ENCODE data around the gene GHRH. TPM values are rescaled to one million over a fixed set of nuclear protein-coding genes. Genes with fewer than 3 reads are reported as not detected.

GHRH gene
- total and polyA plus RNA-seq, 2 donors (not counting 1 experiment from before 2014, with no cell fraction given), result not detected

GRCh38 chr20:37274851-37275524 lies 13.4 kb upstream of the GHRH start:
- no peak for TF ChIP-seq CTCF (IDR thresholded peaks at IDR 0.05)
- no peak for TF ChIP-seq EZH2 (IDR thresholded peaks at IDR 0.05; ENCODE audit: borderline replicate concordance, insufficient read depth, low read depth, low read length, poor library complexity, severe bottlenecking)
- Histone ChIP-seq H3K9me3 (ENCODE audit: control extremely low read depth in 1 of 3, control insufficient read depth in 2 of 3, insufficient read depth in 1 of 3, low read length in 2 of 3) (no peaks in the 10 kb centered on the region), H3K4me3 (ENCODE audit: control extremely low read depth in 1 of 5, extremely low read depth in 1 of 5, insufficient read depth in 1 of 5, low read depth in 2 of 5, low read length in 4 of 5) (no peak overlapping the region), H3K4me2 (replicated peaks; ENCODE audit: low read depth, low read length, poor library complexity, severe bottlenecking) (peak overlapping the region; percentile 53), H3K9ac (ENCODE audit: low read length) (no peak overlapping the region), H3K27me3 (replicated peaks in 1 of 4; ENCODE audit: control extremely low read depth in 1 of 4, control insufficient read depth in 3 of 4, insufficient read depth in 4 of 4, low read length in 3 of 4) (no peaks in the 10 kb centered on the region), H4K20me1 (ENCODE audit: control insufficient read depth, insufficient read depth, low read length, poor library complexity, severe bottlenecking) (no peaks in the 10 kb centered on the region), H3K79me2 (ENCODE audit: control insufficient read depth, insufficient read depth, low read length) (no peaks in the 10 kb centered on the region), H3K36me3 (replicated peaks in 1 of 2; ENCODE audit: control extremely low read depth in 1 of 2, control insufficient read depth in 1 of 2, extremely low read depth in 1 of 2, insufficient read depth in 2 of 2, low read length in 1 of 2) (no peaks in the 10 kb centered on the region), H3K27ac (ENCODE audit: low read length in 2 of 2) (peak overlapping the region; percentile 60 to 65), H3K4me1 (ENCODE audit: control insufficient read depth in 2 of 2, insufficient read depth in 2 of 2, low read length in 2 of 2) (peaks cover 58 to 61% of the 10 kb centered on the region in 2 donors), H2AFZ (ENCODE audit: insufficient read depth, low read depth, low read length, poor library complexity, severe bottlenecking) (no peak overlapping the region)
- intact Hi-C loops (cut with micrococcal nuclease), result loop anchor here (5.0 kb wide), 1 partner anchor 42 kb away; no protein-coding TSS in a partner anchor
- peaks cover 51% of the 10 kb centered on the region for H3K4me1 Mint-ChIP-seq
- CTCF ChIA-PET, result interaction anchor here (1.5 to 3.5 kb wide), 4 partner anchors 9 to 259 kb away, joined by 6 to 36 read pairs (median 16); no protein-coding TSS in a partner anchor
- ATAC-seq (ENCODE audit: low read depth), result peak; percentile 52
- POLR2A ChIA-PET, result interaction anchor here (1.0 kb wide), 1 partner anchor 253 kb away, joined by 3 read pairs; the partner anchor contains the start of gene BLCAP
- 100% methylated on average over 1 of the region's 5 CpGs for WGBS (ENCODE audit: insufficient coverage)
- H3K27ac Mint-ChIP-seq, result peak overlapping the region; percentile 84
- DNase-seq, result peak; percentile 66
- peak overlapping the region; percentile 35 for H3K4me3 Mint-ChIP-seq
- H3K27me3 Mint-ChIP-seq, result no peaks in the 10 kb centered on the region
- no peaks in the 10 kb centered on the region for H3K9me3 Mint-ChIP-seq (ENCODE audit: insufficient read depth)

GRCh38 chr20:37273988-37274387 lies 12.4 kb upstream of the GHRH start:
- Histone ChIP-seq H3K9me3 (ENCODE audit: control extremely low read depth in 1 of 3, control insufficient read depth in 2 of 3, insufficient read depth in 1 of 3, low read length in 2 of 3) (no peaks in the 10 kb centered on the region), H3K79me2 (ENCODE audit: control insufficient read depth, insufficient read depth, low read length) (no peaks in the 10 kb centered on the region), H4K20me1 (ENCODE audit: control insufficient read depth, insufficient read depth, low read length, poor library complexity, severe bottlenecking) (no peaks in the 10 kb centered on the region), H3K4me2 (replicated peaks; ENCODE audit: low read depth, low read length, poor library complexity, severe bottlenecking) (no peak overlapping the region), H3K27me3 (replicated peaks in 1 of 4; ENCODE audit: control extremely low read depth in 1 of 4, control insufficient read depth in 3 of 4, insufficient read depth in 4 of 4, low read length in 3 of 4) (no peaks in the 10 kb centered on the region), H2AFZ (ENCODE audit: insufficient read depth, low read depth, low read length, poor library complexity, severe bottlenecking) (no peak overlapping the region), H3K4me3 (ENCODE audit: control extremely low read depth in 1 of 5, extremely low read depth in 1 of 5, insufficient read depth in 1 of 5, low read depth in 2 of 5, low read length in 4 of 5) (no peak overlapping the region), H3K9ac (ENCODE audit: low read length) (no peak overlapping the region), H3K4me1 (ENCODE audit: control insufficient read depth in 2 of 2, insufficient read depth in 2 of 2, low read length in 2 of 2) (peaks cover 61 to 68% of the 10 kb centered on the region in 2 donors), H3K36me3 (replicated peaks in 1 of 2; ENCODE audit: control extremely low read depth in 1 of 2, control insufficient read depth in 1 of 2, extremely low read depth in 1 of 2, insufficient read depth in 2 of 2, low read length in 1 of 2) (no peaks in the 10 kb centered on the region), H3K27ac (ENCODE audit: low read length in 2 of 2) (peak overlapping the region; percentile 24 to 65)
- H3K9me3 Mint-ChIP-seq (ENCODE audit: insufficient read depth), result no peaks in the 10 kb centered on the region
- WGBS (ENCODE audit: insufficient coverage), result no CpG with 5 or more reads among the region's 1 CpG
- DNase-seq, result no peak
- CTCF ChIA-PET, result interaction anchor here (1.0 to 2.9 kb wide), 3 partner anchors 12 to 111 kb away, joined by 3 to 12 read pairs (median 3); no protein-coding TSS in a partner anchor
- peaks cover 56% of the 10 kb centered on the region for H3K4me1 Mint-ChIP-seq
- TF ChIP-seq EZH2 (IDR thresholded peaks at IDR 0.05; ENCODE audit: borderline replicate concordance, insufficient read depth, low read depth, low read length, poor library complexity, severe bottlenecking) (no peak), CTCF (IDR thresholded peaks at IDR 0.05) (no peak)
- intact Hi-C loops (cut with micrococcal nuclease), result loop anchor here (5.0 kb wide), 1 partner anchor 43 kb away; no protein-coding TSS in a partner anchor
- ATAC-seq (ENCODE audit: low read depth), result no peak
- no peak overlapping the region for H3K4me3 Mint-ChIP-seq
- no peaks in the 10 kb centered on the region for H3K27me3 Mint-ChIP-seq
- POLR2A ChIA-PET, result no interaction called here
- peak overlapping the region; percentile 62 for H3K27ac Mint-ChIP-seq
